ENCODE results near the gene CPXM1.
"Not testable (repeated sequence)": the region's sequence is repeated elsewhere in the genome, so short reads cannot be mapped to it uniquely, and the experiment has no call there.

The CPXM1 gene

DNA sequence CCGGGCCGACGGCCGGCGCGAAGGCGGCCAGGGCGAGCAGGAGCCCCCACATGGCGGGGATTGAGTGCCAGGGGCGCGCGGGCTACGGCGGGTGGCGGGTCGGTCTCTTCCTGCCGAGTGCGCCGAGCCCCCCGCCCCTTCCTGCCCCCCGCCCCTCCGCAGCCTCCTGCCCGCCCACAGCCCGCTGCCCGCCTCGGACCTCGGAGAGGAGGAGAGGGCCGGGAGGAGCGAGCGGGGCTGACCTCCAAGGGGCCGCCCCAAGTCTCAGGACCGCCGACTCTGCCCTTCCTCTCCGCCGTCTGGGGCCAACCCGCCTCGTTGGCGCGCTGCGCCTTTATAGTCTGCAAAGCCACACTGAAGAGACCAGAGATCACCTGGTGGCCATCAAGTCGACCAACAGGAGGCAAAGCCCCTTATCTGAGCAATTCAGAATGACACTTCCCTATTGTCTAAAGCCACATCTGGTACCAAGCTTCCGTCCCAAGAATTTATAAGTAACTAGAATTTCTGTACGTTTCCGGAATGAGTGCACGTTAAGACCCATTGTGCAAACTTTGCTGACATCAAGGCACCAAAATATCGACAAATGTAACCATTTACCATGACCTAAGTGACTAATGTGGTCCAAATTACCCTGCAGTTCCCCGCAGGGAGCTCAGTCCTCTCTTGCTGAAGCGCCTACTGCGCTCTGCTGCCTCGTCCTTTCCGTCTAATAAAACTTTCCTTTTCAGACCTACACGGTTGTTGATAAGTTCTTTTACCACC, at the start of gene CPXM1:
Gene CPXM1 (minus strand): TSS at position 107 of the 765 bp plus-strand sequence. CDS start 55 bp downstream, at position 52.
- DNase-seq: no peak

DNA sequence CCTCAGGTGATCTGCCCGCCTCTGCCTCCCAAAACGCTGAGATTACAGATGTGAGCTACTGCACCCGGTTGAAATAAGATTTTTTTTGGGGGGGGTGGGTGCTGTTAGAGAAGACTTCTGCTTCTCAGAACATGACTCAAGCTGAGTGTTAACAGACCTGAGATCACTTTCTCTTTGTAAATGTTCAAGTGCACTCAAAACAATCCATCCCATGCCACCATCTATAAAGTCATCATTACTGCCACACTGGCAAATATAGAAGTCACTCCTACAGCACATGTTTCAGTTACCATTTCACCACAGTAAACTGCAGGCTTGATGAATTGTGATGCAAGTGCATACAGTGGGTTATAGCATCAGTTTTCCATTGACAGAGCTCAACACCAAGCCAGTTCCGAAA, 49.1 kb upstream of the CPXM1 start:
- no peak for DNase-seq

DNA sequence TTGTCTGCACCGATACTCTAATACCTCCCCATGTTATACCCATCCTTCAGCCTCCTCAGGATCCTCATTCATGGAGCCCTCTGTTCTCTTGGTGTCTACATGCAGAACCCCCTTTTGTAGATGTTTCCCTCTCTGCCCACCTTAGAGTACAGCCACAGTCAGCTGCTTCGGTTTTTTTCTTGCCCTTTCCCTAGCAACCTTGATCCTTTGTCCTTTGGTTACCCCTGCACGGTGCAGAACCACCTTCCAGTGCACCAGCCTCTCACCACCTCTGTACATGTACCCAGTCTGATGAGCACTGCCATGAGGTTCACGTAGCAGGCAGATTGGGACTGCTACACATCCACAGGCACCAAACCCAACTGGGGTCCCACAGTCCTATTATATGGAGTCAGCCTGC, 47.4 kb upstream of the CPXM1 start:
- DNase-seq: no peak

DNA sequence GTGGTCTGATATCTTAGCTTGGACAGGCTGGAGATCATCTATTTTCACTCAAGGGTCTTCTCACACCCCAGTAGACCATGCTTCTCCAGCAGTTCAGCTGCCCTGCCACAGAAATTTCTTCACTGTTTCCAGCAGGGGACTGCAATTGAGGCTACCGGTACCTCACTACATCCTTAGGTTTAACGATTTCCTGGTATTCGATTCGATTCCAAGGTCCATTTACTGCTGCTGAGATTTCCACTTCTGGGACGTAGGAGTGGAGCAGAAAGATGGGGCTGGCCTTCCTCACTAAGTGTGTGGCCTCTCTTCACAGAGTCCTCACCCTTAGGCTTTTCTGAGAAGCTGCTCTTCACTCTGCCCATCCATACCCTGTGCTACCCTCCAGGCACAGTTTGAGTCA, 46.3 kb upstream of the CPXM1 start:
- no peak for DNase-seq

DNA sequence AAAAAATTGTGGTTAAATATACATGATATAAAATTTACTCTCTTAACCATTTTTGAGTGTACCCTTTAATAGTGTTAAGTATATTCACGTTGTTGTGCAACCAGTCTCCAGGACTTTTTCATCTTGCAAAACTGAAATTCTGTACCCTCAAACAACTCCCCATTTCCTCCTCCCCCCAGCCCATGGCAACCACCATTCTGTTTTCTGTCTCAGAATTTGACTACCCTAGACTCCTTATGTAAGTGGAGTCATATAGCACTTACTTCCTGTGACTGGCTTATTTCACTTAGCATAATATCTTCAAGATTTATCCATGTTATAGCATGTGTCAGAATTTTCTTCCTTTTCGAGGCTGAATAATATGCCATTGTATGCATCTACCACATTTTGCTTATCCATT, 45.2 kb upstream of the CPXM1 start:
- DNase-seq: no peak

DNA sequence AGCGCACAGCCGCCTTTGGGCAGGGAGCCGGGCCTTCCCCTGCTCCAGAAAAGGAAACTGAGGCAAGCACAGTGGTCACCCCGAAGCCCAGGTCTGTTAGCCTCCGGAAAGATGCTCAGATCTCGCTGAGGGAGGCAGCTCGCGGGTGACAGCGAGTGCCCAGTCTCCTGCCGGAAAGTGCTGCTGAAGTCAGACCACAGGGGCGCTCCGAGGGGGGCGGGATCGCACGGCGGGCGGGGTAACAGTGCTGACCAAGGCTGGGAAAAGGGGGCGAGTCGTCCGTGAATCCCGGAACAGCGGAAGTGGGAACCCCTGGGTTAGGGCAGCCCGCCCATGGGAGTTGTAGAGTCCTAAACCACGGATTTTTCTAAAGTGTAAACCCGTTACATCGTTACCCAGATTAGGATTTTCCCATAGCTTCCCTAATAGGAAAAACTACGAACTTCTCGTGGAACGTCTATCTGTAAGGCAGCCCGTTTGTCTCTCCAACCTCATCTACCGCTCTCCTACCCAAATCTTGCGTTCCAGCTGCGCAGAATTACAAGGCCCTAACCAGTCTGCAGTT, 40.6 kb upstream of the CPXM1 start:
- peak; percentile 33 for DNase-seq

DNA sequence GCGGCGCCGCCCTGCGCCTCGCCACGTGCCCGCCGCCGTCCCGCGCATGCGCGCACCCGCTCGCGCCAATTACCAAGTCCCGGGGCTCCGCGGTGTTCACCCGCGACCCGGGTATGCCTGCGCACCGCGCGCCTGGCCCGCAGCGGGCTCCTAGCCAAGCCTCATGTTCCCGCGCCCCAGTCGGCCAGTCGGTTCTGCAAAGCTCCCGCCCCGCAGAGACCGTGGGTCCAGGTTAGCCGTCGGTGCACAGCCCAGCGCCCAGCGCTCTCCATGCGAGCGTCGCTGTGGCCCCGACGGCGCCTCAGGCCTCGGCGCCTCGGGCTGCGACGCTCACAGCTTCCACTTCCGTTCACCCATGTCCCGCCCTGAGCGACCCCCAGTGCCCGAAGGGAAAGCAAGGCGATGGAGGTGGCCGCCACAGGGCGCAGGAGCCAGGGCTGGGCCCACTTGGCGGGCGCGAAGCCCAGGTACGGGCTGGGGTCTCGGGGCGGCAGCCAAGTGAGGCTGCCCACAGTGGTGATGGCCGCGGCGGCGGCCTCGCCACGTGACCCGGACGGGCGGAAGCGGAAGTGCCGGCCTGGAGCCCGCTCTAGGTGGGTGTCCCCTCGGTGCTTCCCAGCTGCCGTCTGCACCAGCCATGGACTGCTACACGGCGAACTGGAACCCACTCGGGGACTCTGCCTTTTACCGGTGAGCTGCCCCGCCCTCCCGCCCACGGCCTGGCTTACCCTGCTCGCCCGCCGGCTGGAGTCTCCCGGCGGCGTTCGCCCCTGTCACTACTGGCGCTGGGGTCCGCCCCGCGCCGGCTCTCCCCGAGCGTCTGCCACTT, 39.9 kb upstream of the CPXM1 start, which contains the start of the genes PCED1A and VPS16:
Gene PCED1A (minus strand): TSS at position 518 of the 829 bp plus-strand sequence. CDS start 743 bp downstream, outside the sequence.
Gene VPS16 (plus strand): TSS at position 608 of the 829 bp plus-strand sequence. CDS start 30 bp downstream, at position 638.
- DNase-seq: peak; percentile 91

DNA sequence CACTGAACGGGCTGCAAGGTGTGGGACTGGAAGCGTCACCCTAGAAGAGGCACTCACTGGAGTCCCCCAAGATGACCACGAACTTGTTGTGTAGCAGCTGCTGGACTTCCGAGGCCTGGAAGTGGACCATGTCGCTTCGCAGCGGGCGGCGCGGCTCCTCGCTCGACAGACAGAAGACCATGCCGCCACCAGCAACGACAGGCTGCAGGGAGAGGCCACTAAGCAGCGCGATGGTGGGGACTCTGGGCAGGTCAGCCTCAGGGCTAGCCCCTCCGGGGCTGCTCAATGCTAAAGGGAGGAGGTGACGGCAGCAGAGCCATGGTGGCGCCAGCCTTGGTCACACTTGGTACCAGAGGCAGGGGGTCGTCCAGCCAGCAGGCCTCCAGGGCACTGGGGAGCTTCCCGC, 39.3 kb upstream of the CPXM1 start:
- DNase-seq: no peak

DNA sequence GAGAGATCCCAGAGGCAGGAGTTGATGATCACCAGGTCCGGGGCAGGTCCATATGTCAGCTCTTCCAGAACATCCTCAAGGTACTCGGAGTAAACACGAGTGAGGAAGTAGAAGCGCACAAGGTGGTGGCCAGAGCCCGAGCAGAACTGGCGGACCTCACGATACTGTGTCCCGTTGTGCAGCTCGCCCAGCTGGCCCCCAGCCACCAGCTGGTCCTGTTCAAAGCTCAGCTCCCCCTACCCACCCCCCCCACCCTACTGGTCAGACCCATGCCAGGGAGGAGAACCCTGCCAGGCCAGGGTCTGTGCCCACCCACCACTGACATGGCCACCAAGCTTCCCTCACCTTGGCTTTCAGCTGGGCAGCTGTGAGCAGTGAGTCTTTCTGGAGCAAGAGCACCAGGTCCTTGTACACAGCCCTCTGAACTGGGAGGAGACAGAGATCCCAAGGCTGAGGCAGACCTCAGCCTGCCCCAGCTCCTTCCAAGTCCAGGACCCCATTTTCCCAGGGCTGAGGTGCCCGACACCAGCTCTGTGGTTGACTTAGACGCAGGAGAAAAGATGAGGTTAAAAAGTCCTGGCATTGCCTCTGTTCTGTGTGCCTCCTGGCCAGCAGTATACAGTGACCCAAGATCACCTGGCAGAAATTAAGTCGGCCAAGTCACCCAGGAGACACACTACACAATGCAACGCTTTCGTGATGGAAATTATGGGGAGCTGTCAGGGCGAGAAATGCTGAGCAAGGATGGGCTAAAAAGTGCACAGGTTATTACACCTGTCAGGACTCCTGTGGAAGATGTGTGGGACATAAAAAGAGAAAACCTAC, 38.6 kb upstream of the CPXM1 start:
- no peak for DNase-seq

DNA sequence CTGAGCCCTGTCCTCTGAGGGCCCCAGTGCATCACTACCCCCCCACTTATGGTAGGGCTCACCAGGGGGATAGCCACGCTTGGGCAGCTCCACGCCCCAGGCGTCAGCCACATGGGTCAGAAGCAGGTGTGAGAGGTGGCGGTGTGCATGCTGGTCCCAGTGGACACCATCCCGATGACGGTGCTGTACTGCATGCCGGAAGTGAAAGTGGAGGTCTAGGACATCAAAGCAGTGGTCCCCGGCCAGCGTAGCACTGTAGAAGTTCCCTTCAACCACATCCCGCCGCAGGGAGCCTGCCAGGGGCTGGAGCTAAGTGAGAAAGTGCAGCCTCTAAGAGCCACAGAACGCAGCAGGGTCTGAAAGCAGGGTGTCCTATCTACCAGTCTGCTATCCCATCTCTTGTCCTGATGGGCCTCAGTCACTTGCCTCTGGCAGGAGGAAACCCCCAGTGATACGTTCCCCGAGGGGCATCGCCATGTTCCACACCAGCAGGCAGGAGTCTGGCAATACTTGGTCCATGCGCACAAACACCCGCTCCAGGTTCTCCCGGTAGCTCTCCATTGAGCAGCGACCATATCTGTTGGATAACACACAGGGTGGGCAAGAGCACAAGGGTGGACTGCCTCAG, 37.9 kb upstream of the CPXM1 start:
- no peak for DNase-seq

DNA sequence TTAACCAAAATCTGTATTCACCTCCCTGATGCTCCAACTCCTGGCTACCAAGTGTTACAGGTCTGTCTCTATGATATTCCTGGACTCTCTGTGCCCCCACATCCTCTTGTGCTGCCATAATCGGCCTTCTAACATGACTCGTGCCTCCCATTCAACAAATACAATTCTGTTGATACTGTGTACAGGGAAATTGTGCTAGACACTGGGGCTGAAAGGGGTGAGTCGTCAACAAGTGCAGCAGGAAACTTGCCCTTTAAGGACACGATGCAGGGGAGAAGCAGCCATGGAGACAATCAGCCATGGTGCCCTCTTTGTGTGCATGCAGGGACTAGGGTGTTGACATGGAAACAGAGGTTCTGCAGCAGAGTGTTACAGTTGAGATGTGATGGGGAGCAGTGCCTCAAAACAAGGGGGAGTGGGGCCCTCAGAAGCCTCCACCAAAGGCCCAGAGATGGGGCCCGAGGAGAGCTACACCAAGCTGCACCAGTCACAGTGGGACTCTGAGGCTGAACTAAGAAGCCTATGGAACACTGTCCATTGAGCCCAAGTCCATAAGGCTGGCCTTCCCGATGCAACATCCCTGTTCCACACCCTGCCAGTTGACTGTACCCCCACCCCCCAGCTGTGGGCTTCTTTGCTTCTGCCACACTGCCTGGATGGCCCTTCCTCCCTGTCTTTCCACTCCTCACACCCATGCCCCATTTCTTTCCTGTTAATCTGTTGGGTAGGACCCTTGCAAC, 37.0 kb upstream of the CPXM1 start:
- no peak for DNase-seq

DNA sequence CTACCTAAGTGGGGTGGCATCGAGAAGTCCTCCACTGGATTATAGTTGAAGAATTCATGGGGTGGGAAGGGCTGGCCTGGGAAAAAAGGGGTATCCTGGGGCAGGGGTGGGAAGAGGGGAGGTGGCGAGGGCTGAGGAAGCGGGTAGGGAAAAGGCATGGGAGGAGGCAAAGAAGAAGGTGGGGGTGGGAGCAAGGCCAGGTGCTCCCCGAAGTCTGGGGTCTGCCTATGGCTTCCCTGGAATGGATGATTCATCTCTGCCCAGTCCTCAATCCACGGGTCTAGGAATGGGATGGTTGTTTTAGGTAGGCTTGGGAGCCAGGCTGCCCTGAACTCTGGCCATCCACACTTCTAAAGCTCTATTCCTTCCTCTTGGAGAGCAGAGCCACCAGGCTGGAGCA, 35.6 kb upstream of the CPXM1 start:
- DNase-seq: no peak

DNA sequence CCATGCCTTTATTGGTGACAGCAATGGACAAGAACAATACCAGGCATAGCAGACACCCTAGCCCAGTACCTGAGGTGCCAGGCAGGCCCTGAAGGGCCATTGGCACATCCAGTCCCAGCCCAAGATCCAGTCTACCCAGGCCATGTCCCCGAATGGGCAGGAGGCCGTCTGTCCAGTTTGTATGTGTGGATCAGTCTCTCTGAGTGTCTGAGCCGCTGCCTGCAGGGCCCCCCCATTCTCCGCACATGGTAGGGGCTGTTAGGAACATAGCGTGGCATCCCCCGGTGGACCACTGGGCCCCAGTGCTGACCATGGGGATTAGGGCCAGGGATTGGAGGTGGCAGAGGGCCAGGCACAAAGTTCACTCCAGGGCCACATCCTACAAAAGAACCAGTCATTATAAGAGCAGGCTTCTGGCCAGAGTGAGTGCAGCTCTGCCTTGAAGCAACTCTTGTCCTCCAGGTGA, 34.9 kb upstream of the CPXM1 start:
- no peak for DNase-seq

DNA sequence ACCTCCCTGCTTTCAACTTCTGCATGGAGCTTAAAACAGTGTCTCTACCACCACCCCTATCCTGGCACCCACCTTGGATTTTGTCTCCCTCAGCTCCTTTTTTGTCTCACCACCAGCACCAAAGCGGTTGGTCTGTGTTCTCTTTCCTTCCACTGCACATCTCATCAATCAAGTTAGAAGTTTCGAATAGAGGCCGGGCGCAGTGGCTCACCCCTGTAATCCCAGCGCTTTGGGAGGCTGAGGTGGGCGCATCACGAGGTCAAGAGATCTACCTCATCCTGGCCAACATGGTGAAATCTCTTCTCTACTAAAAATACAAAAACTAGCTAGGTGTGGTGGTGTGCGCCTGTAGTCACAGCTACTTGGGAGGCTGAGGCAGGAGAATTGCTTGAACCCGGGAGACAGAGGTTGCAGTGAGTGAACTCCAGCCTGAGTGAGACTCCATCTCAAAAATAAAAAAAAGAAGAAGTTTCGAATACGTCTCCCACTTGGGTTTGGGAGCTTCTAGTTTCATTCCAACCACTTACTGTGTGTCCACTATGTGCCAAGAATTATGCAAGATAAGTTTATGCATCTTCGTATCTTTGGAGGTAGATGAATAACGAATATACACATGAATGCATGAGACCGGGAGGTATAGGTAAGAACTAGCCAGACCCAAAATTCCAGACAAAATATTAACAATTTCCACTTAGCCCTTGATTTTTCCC, 34.1 kb upstream of the CPXM1 start:
- DNase-seq: no peak

DNA sequence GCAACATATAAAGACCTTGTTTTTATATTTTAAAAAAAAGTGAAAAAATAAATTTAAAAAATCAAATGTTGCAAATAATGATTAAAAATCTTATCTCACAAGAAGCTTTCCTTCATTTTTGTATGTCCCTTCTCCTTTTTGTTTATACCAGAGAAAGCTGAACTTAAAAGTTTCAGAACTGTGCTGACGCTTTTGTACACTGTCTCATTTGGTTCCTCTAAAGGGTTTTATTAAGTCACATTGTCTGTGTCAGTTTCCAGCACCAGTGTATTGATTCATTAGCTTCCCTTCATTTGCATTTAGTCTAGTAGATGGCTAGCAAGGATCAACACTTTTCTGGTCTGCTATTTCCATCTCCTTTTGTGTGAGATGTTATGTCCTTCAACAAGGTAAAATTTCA, 33.3 kb upstream of the CPXM1 start:
- DNase-seq: no peak

DNA sequence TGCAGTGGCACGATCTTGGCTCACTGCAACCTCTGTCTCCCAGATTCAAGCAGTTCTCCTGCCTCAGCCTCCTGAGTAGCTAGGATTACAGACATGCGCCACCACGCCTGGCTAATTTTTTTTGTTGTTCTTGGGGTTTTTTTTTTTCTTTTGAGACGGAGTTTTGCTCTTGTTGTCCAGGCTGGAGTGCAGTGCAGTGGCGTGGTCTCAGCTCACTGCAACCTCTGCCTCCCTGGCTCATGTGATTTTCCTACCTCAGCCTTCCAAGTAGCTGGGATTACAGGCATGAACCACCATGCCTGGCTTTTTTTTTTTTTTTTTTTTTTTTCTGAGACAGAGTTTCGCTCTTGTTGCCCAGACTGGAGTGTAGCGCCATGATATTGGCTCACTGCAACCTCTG, 30.8 kb upstream of the CPXM1 start:
- not testable (repeated sequence) for DNase-seq

DNA sequence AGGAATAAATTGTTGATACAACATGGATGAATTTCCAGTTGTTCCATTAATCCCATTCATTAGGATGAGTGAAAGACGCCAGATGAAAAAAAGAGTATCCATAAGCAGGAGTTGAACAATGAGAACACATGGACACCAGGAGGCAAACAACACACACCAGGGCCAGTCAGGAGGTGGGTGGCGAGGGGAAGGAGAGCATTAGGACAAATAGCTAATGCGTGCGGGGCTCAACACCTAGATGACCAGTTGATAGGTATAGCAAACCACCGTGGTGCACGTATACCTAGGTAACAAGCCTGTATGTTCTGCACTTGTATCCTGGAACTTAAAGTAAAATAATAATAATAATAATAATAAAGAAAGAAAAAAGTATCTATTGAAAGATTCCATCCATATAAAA, 28.9 kb upstream of the CPXM1 start:
- no peak for DNase-seq

DNA sequence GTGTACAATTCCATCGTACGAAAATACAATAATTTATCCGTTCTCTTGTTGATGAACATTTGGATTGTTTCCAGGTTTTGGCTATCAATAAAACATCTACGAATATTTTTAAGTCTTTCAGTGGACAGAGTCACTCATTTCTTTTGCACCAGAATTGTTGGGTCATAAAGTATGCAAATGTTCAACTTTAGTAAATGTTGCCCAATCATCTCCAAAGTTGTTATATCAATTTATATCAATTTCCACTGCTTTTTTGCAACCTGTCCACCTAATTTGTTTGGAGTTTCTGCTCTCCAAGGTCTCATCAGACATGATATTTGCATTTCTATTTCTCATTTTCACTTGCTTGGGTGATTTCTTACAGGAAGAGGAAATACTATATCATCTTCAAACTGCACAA, 26.2 kb upstream of the CPXM1 start:
- DNase-seq: no peak

DNA sequence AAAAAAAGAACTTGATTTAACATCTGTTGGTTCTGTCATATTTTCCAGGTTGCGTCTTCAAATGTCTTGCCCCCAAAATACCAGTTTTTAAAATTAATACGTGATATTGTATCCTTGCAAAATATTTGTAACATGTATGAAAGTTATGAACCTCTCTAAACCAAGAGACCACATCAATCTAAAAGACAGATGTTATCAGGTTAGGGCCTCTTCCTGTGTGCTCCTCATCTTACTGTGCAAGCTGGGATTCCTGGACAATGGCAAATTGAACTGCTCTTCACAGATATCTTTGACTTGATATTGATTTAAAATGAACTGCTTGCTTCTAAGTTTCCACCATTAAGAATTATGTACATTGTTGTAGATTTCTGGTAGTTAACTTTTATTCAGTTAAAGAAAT, 25.3 kb upstream of the CPXM1 start:
- DNase-seq: no peak

DNA sequence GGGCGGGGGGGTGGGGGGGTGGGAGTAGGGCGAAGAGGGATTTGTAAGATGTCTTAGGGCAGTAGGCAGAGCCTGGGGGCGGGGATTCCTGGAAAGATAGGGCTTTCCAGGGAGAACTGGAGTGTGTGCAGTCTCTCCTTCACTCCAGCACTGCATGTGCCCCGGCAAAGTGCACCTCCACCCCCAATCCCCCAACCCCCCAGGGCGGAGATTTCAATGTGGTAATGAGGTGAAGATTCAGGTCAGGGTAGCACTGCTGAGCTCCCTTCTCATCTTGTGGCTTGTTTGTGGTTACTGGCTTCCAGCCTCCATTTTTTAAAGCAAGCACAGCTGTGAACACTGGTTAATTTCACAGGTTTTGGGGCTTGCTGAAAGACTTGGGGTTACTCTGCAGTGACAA, 21.6 kb upstream of the CPXM1 start:
- DNase-seq: no peak

Measured in stimulated activated CD4-positive, alpha-beta T cell treated with anti-CD3 and anti-CD28 coated beads, Interleukin-4, amount 100 ng/mL, for 1 hour (primary cell).